22Rv1 (cell line): Measurements from ENCODE around the gene ABLIM3.

Source experiments
- CTCF ChIP-seq: fragments of 450-650 bp; IDR thresholded peaks from 2 replicates; pipeline ENCODE4 v1.5.1; 2017; ENCODE audit warnings: mild to moderate bottlenecking
- ZFX ChIP-seq: fragments of 450-650 bp; IDR thresholded peaks from 2 replicates; pipeline ENCODE4 v1.6.1; 2017; ENCODE audit warnings: antibody characterized with exemption, borderline replicate concordance

GRCh38 chr5:149298842-149299404 lies 157.6 kb downstream of the ABLIM3 start:
- TF ChIP-seq CTCF (no peak), ZFX (no peak)
